ENCODE measurements around the gene TRUB2. TPM values are rescaled to one million over a fixed set of nuclear protein-coding genes. Genes with fewer than 3 reads are reported as not detected.

Gene TRUB2
- total and polyA plus RNA-seq, 2 of the 13 experiments (the other 11 are each of a cell fraction or from before 2014, with no cell fraction given), result 22.3 to 41.2 TPM

- TF ChIP-seq MTERF4 (CRISPR knock-in tag; IDR thresholded peaks at IDR 0.05), result no peak
- no peak for TF ChIP-seq ELF4 (CRISPR knock-in tag; IDR thresholded peaks at IDR 0.05; ENCODE audit: borderline replicate concordance)
- no peak for TF ChIP-seq KAT8 (CRISPR knock-in tag; IDR thresholded peaks at IDR 0.05)
- TF ChIP-seq CBX1 (IDR thresholded peaks at IDR 0.05; ENCODE audit: low read depth), result no peak
- no peak for TF ChIP-seq CBX2 (IDR thresholded peaks at IDR 0.05; ENCODE audit: low read depth, low read length)
- no peak for TF ChIP-seq CBX2 (CRISPR knock-in tag; IDR thresholded peaks at IDR 0.05; ENCODE audit: low read depth)
- TF ChIP-seq EP300 (IDR thresholded peaks at IDR 0.05; ENCODE audit: low read depth in 2 of 2, low read length in 2 of 2), result 0 out of 4 replicates have a peak, but pooled peaks of 1 of the 2 experiments have one; percentile 1
- TF ChIP-seq EP300 (CRISPR knock-in tag; IDR thresholded peaks at IDR 0.05; ENCODE audit: borderline replicate concordance), result no peak
- no peak for TF ChIP-seq ZNF24 (IDR thresholded peaks at IDR 0.05)
- TF ChIP-seq ZC3H4 (CRISPR knock-in tag; IDR thresholded peaks at IDR 0.05; ENCODE audit: borderline replicate concordance), result no peak
- no peak for TF ChIP-seq ZNF569 (CRISPR knock-in tag; IDR thresholded peaks at IDR 0.05; ENCODE audit: borderline replicate concordance)
- TF ChIP-seq SRSF1 (optimal IDR thresholded peaks at IDR 0.05; ENCODE audit: low read depth, low read length), result no peak
- TF ChIP-seq KLF15 (CRISPR knock-in tag; IDR thresholded peaks at IDR 0.05; ENCODE audit: borderline replicate concordance), result no peak
- no peak for TF ChIP-seq ETS1 (CRISPR knock-in tag; IDR thresholded peaks at IDR 0.05)
- no peak for TF ChIP-seq RAD51 (IDR thresholded peaks at IDR 0.05; ENCODE audit: borderline replicate concordance)
- TF ChIP-seq ZFYVE20 (CRISPR knock-in tag; IDR thresholded peaks at IDR 0.05; ENCODE audit: borderline replicate concordance, low read depth), result no peak
- no peak for TF ChIP-seq MTA1 (CRISPR knock-in tag; IDR thresholded peaks at IDR 0.05; ENCODE audit: borderline replicate concordance)
- TF ChIP-seq ZFP90 (CRISPR knock-in tag; IDR thresholded peaks at IDR 0.05; ENCODE audit: borderline replicate concordance), result no peak
- TF ChIP-seq FOXO1 (CRISPR knock-in tag; IDR thresholded peaks at IDR 0.05), result peak; percentile 22; the same call in 1 of the 2 replicates
- no peak for TF ChIP-seq SNAPC5 (CRISPR knock-in tag; IDR thresholded peaks at IDR 0.05; ENCODE audit: borderline replicate concordance)
- TF ChIP-seq SP140L (CRISPR knock-in tag; IDR thresholded peaks at IDR 0.05; ENCODE audit: borderline replicate concordance), result no peak
- no peak for TF ChIP-seq ZNF639 (CRISPR knock-in tag; conservative IDR thresholded peaks at IDR 0.05)
- no peak for TF ChIP-seq ZNF251 (CRISPR knock-in tag; IDR thresholded peaks at IDR 0.05)
- no peak for TF ChIP-seq HDAC1 (CRISPR knock-in tag; IDR thresholded peaks at IDR 0.05)
- no peak for TF ChIP-seq ZNF598 (CRISPR knock-in tag; IDR thresholded peaks at IDR 0.05; ENCODE audit: borderline replicate concordance)
- TF ChIP-seq ZNF354B (CRISPR knock-in tag; IDR thresholded peaks at IDR 0.05), result no peak
- no peak for TF ChIP-seq PAF1 (CRISPR knock-in tag; IDR thresholded peaks at IDR 0.05)
- no peak for TF ChIP-seq RCOR2 (CRISPR knock-in tag; IDR thresholded peaks at IDR 0.05)
- TF ChIP-seq ZFY (CRISPR knock-in tag; IDR thresholded peaks at IDR 0.05), result no peak
- TF ChIP-seq FOSL1 (CRISPR knock-in tag; IDR thresholded peaks at IDR 0.05; ENCODE audit: borderline replicate concordance), result no peak
Observed at GRCh38 chr9:128297221-128297773, 24.9 kb downstream of the TRUB2 start (continued).
